B cell (primary cell): Measurements from ENCODE around the gene PCBP1.

Source experiments
- CTCF ChIP-seq: fragments of 200-600 bp; IDR thresholded peaks from one replicate; pipeline ENCODE4 v1.8.0; 2022; ENCODE audit warnings: antibody characterized with exemption, mild to moderate bottlenecking
- EZH2 ChIP-seq: IDR thresholded peaks from 2 replicates; pipeline ENCODE4 v1.6.1; 2012; ENCODE audit warnings: borderline replicate concordance, low read depth, mild to moderate bottlenecking, moderate library complexity, low read length; ENCODE audit not compliant: insufficient read depth, poor library complexity, severe bottlenecking

- TF ChIP-seq EZH2 (no peak), CTCF (no peak)
Observed at GRCh38 chr2:70124983-70125480, 37.8 kb downstream of the PCBP1 start.
